ENCODE measurements around the gene PRKD2.

DNA sequence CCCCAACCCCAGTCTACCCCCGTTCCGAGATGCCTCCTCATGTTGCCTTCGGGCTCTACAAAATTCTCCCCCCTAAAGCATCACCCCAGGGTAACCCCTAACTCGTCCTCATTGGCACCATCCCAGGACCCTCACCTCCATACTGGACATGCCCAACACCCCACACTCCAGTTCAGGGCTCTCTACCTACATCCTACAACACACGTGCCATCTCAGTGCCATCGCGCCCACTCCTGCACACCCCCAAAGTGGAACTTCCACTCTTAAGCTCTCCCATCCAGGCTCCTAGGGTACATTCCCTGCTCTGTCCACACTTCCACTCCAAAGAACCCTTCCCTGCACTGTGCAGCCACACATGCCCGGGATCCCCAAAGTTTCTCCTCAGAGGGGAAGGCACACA lies 28.1 kb upstream of the PRKD2 start:
- no peak for TF ChIP-seq EP300 (conservative IDR thresholded peaks at IDR 0.05; ENCODE audit: poor library complexity, severe bottlenecking)
- TF ChIP-seq, protein P1, sequence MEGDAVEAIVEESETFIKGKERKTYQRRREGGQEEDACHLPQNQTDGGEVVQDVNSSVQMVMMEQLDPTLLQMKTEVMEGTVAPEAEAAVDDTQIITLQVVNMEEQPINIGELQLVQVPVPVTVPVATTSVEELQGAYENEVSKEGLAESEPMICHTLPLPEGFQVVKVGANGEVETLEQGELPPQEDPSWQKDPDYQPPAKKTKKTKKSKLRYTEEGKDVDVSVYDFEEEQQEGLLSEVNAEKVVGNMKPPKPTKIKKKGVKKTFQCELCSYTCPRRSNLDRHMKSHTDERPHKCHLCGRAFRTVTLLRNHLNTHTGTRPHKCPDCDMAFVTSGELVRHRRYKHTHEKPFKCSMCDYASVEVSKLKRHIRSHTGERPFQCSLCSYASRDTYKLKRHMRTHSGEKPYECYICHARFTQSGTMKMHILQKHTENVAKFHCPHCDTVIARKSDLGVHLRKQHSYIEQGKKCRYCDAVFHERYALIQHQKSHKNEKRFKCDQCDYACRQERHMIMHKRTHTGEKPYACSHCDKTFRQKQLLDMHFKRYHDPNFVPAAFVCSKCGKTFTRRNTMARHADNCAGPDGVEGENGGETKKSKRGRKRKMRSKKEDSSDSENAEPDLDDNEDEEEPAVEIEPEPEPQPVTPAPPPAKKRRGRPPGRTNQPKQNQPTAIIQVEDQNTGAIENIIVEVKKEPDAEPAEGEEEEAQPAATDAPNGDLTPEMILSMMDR (IDR thresholded peaks at IDR 0.05; ENCODE audit: poor library complexity, severe bottlenecking) = no peak
- TF ChIP-seq POLR2AphosphoS5 (IDR thresholded peaks at IDR 0.05) = no peak
- TF ChIP-seq EZH2 (IDR thresholded peaks at IDR 0.05; ENCODE audit: borderline replicate concordance, insufficient read depth, low read length, poor library complexity, severe bottlenecking) = no peak
- TF ChIP-seq RAD21 (conservative IDR thresholded peaks at IDR 0.05) = no peak
- TF ChIP-seq, protein P2, sequence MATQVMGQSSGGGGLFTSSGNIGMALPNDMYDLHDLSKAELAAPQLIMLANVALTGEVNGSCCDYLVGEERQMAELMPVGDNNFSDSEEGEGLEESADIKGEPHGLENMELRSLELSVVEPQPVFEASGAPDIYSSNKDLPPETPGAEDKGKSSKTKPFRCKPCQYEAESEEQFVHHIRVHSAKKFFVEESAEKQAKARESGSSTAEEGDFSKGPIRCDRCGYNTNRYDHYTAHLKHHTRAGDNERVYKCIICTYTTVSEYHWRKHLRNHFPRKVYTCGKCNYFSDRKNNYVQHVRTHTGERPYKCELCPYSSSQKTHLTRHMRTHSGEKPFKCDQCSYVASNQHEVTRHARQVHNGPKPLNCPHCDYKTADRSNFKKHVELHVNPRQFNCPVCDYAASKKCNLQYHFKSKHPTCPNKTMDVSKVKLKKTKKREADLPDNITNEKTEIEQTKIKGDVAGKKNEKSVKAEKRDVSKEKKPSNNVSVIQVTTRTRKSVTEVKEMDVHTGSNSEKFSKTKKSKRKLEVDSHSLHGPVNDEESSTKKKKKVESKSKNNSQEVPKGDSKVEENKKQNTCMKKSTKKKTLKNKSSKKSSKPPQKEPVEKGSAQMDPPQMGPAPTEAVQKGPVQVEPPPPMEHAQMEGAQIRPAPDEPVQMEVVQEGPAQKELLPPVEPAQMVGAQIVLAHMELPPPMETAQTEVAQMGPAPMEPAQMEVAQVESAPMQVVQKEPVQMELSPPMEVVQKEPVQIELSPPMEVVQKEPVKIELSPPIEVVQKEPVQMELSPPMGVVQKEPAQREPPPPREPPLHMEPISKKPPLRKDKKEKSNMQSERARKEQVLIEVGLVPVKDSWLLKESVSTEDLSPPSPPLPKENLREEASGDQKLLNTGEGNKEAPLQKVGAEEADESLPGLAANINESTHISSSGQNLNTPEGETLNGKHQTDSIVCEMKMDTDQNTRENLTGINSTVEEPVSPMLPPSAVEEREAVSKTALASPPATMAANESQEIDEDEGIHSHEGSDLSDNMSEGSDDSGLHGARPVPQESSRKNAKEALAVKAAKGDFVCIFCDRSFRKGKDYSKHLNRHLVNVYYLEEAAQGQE (IDR thresholded peaks at IDR 0.05; ENCODE audit: borderline replicate concordance) = no peak
- TF ChIP-seq SMC3 (conservative IDR thresholded peaks at IDR 0.05; ENCODE audit: poor library complexity) = no peak
- TF ChIP-seq TAF1 (IDR thresholded peaks at IDR 0.05; ENCODE audit: low read depth) = no peak
